ENCODE results near the gene DSC3.

DSC3 gene

GRCh38 chr18:31042406-31043181 is at the start of gene DSC3:
TSS of gene DSC3 (minus strand) at chr18:31042742. CDS start at chr18:31042660, 82 bp downstream.
- H3K36me3 Mint-ChIP-seq = no peaks in the 10 kb centered on the region
- H3K4me3 Mint-ChIP-seq = no peak within 1 kb of the TSS
- no peaks in the 10 kb centered on the region for H3K4me1 Mint-ChIP-seq
- H3K27me3 Mint-ChIP-seq = peaks cover 34% of the 10 kb centered on the region
- H3K27ac Mint-ChIP-seq = no peak within 1 kb of the TSS
- peaks cover 10% of the 10 kb centered on the region for H3K9me3 Mint-ChIP-seq
- no peak for ATAC-seq

- Mint-ChIP-seq H3K4me3 (no peak overlapping the region), H3K27ac (no peak overlapping the region), H3K36me3 (no peaks in the 10 kb centered on the region), H3K9me3 (peaks cover 8% of the 10 kb centered on the region), H3K27me3 (no peaks in the 10 kb centered on the region), H3K4me1 (no peaks in the 10 kb centered on the region)
- no peak for ATAC-seq
Observed at GRCh38 chr18:31091350-31091749, 48.8 kb upstream of the DSC3 start.

- no peak for ATAC-seq
- no peaks in the 10 kb centered on the region for H3K27me3 Mint-ChIP-seq
- no peaks in the 10 kb centered on the region for H3K36me3 Mint-ChIP-seq
- no peaks in the 10 kb centered on the region for H3K9me3 Mint-ChIP-seq
- no peak overlapping the region for H3K4me3 Mint-ChIP-seq
- H3K4me1 Mint-ChIP-seq = no peaks in the 10 kb centered on the region
- H3K27ac Mint-ChIP-seq = no peak overlapping the region
Observed at GRCh38 chr18:31088532-31088931, 46.0 kb upstream of the DSC3 start.

GRCh38 chr18:31079973-31080372 is 37.4 kb upstream of the DSC3 start:
- ATAC-seq = no peak
- H3K27ac Mint-ChIP-seq = no peak overlapping the region
- no peaks in the 10 kb centered on the region for H3K4me1 Mint-ChIP-seq
- no peaks in the 10 kb centered on the region for H3K27me3 Mint-ChIP-seq
- no peak overlapping the region for H3K4me3 Mint-ChIP-seq
- no peaks in the 10 kb centered on the region for H3K36me3 Mint-ChIP-seq
- peaks cover 2% of the 10 kb centered on the region for H3K9me3 Mint-ChIP-seq

GRCh38 chr18:31077878-31078277 is 35.3 kb upstream of the DSC3 start:
- Mint-ChIP-seq H3K27ac (no peak overlapping the region), H3K36me3 (no peaks in the 10 kb centered on the region), H3K27me3 (no peaks in the 10 kb centered on the region), H3K9me3 (peaks cover 12% of the 10 kb centered on the region), H3K4me3 (no peak overlapping the region), H3K4me1 (no peaks in the 10 kb centered on the region)
- ATAC-seq = no peak

GRCh38 chr18:31072175-31072574 is 29.6 kb upstream of the DSC3 start:
- H3K27ac Mint-ChIP-seq = no peak overlapping the region
- peaks cover 15% of the 10 kb centered on the region for H3K9me3 Mint-ChIP-seq
- no peak for ATAC-seq
- H3K4me3 Mint-ChIP-seq = no peak overlapping the region
- no peaks in the 10 kb centered on the region for H3K27me3 Mint-ChIP-seq
- H3K4me1 Mint-ChIP-seq = no peaks in the 10 kb centered on the region
- no peaks in the 10 kb centered on the region for H3K36me3 Mint-ChIP-seq

- no peak overlapping the region for H3K4me3 Mint-ChIP-seq
- H3K36me3 Mint-ChIP-seq = no peaks in the 10 kb centered on the region
- peaks cover 15% of the 10 kb centered on the region for H3K9me3 Mint-ChIP-seq
- no peaks in the 10 kb centered on the region for H3K27me3 Mint-ChIP-seq
- no peaks in the 10 kb centered on the region for H3K4me1 Mint-ChIP-seq
- ATAC-seq = no peak
- H3K27ac Mint-ChIP-seq = no peak overlapping the region
Observed at GRCh38 chr18:31070206-31070605, 27.7 kb upstream of the DSC3 start.

GRCh38 chr18:31066266-31066665 is 23.7 kb upstream of the DSC3 start:
- no peak for ATAC-seq
- H3K27ac Mint-ChIP-seq = no peak overlapping the region
- H3K9me3 Mint-ChIP-seq = peaks cover 3% of the 10 kb centered on the region
- H3K4me1 Mint-ChIP-seq = no peaks in the 10 kb centered on the region
- H3K4me3 Mint-ChIP-seq = no peak overlapping the region
- no peaks in the 10 kb centered on the region for H3K36me3 Mint-ChIP-seq
- H3K27me3 Mint-ChIP-seq = no peaks in the 10 kb centered on the region

- Mint-ChIP-seq H3K4me1 (no peaks in the 10 kb centered on the region), H3K36me3 (no peaks in the 10 kb centered on the region), H3K27ac (no peak overlapping the region), H3K9me3 (peaks cover 3% of the 10 kb centered on the region), H3K4me3 (no peak overlapping the region), H3K27me3 (no peaks in the 10 kb centered on the region)
- ATAC-seq = no peak
Observed at GRCh38 chr18:31065036-31065773, 22.7 kb upstream of the DSC3 start.

- ATAC-seq = no peak
- Mint-ChIP-seq H3K27me3 (no peaks in the 10 kb centered on the region), H3K4me3 (no peak overlapping the region), H3K36me3 (no peaks in the 10 kb centered on the region), H3K9me3 (no peaks in the 10 kb centered on the region), H3K4me1 (no peaks in the 10 kb centered on the region), H3K27ac (no peak overlapping the region)
Observed at GRCh38 chr18:31064130-31064529, 21.6 kb upstream of the DSC3 start.

GRCh38 chr18:31061945-31062344 is 19.4 kb upstream of the DSC3 start:
- H3K4me1 Mint-ChIP-seq = no peaks in the 10 kb centered on the region
- no peak for ATAC-seq
- no peaks in the 10 kb centered on the region for H3K36me3 Mint-ChIP-seq
- no peak overlapping the region for H3K4me3 Mint-ChIP-seq
- H3K27me3 Mint-ChIP-seq = no peaks in the 10 kb centered on the region
- H3K9me3 Mint-ChIP-seq = no peaks in the 10 kb centered on the region
- no peak overlapping the region for H3K27ac Mint-ChIP-seq

GRCh38 chr18:31058897-31059296 is 16.4 kb upstream of the DSC3 start:
- no peaks in the 10 kb centered on the region for H3K36me3 Mint-ChIP-seq
- no peaks in the 10 kb centered on the region for H3K27me3 Mint-ChIP-seq
- peaks cover 3% of the 10 kb centered on the region for H3K9me3 Mint-ChIP-seq
- H3K4me1 Mint-ChIP-seq = no peaks in the 10 kb centered on the region
- ATAC-seq = no peak
- no peak overlapping the region for H3K27ac Mint-ChIP-seq
- no peak overlapping the region for H3K4me3 Mint-ChIP-seq

- H3K27ac Mint-ChIP-seq = no peak overlapping the region
- peaks cover 5% of the 10 kb centered on the region for H3K9me3 Mint-ChIP-seq
- no peaks in the 10 kb centered on the region for H3K27me3 Mint-ChIP-seq
- H3K4me3 Mint-ChIP-seq = no peak overlapping the region
- no peaks in the 10 kb centered on the region for H3K36me3 Mint-ChIP-seq
- ATAC-seq = no peak
- no peaks in the 10 kb centered on the region for H3K4me1 Mint-ChIP-seq
Observed at GRCh38 chr18:31057917-31058316, 15.4 kb upstream of the DSC3 start.

GRCh38 chr18:31057051-31057450 is 14.5 kb upstream of the DSC3 start:
- H3K4me3 Mint-ChIP-seq = no peak overlapping the region
- H3K27me3 Mint-ChIP-seq = no peaks in the 10 kb centered on the region
- ATAC-seq = no peak
- no peaks in the 10 kb centered on the region for H3K36me3 Mint-ChIP-seq
- H3K27ac Mint-ChIP-seq = no peak overlapping the region
- H3K4me1 Mint-ChIP-seq = no peaks in the 10 kb centered on the region
- peaks cover 10% of the 10 kb centered on the region for H3K9me3 Mint-ChIP-seq

GRCh38 chr18:31056296-31056695 is 13.8 kb upstream of the DSC3 start:
- no peak overlapping the region for H3K27ac Mint-ChIP-seq
- no peaks in the 10 kb centered on the region for H3K36me3 Mint-ChIP-seq
- H3K4me1 Mint-ChIP-seq = no peaks in the 10 kb centered on the region
- no peaks in the 10 kb centered on the region for H3K27me3 Mint-ChIP-seq
- peaks cover 13% of the 10 kb centered on the region for H3K9me3 Mint-ChIP-seq
- no peak for ATAC-seq
- no peak overlapping the region for H3K4me3 Mint-ChIP-seq

GRCh38 chr18:31050635-31051034 is 8.1 kb upstream of the DSC3 start:
- H3K27ac Mint-ChIP-seq = no peak overlapping the region
- H3K9me3 Mint-ChIP-seq = peaks cover 13% of the 10 kb centered on the region
- no peaks in the 10 kb centered on the region for H3K27me3 Mint-ChIP-seq
- H3K4me3 Mint-ChIP-seq = no peak overlapping the region
- H3K4me1 Mint-ChIP-seq = no peaks in the 10 kb centered on the region
- no peaks in the 10 kb centered on the region for H3K36me3 Mint-ChIP-seq
- no peak for ATAC-seq
